Dendritic cell treated with granulocyte-macrophage colony-stimulating factor and Interleukin-4, amounts not matched to agents 40 ng/mL and 50 ng/mL, for 4 days (primary cell): ENCODE data around the gene PEX10.

Source experiments
- H3K27ac Mint-ChIP-seq: one replicate; pipeline ENCODE4 v1.8.0; 2022; ENCODE audit warnings: mild to moderate bottlenecking, mixed read lengths
- H3K27me3 Mint-ChIP-seq: one replicate; pipeline ENCODE4 v1.8.0; 2022; ENCODE audit warnings: mild to moderate bottlenecking, mixed read lengths
- H3K36me3 Mint-ChIP-seq: one replicate; pipeline ENCODE4 v1.8.0; 2022; ENCODE audit warnings: low read depth, mixed read lengths
- H3K4me1 Mint-ChIP-seq: one replicate; pipeline ENCODE4 v1.8.0; 2022; ENCODE audit warnings: low read depth, mixed read lengths
- H3K4me3 Mint-ChIP-seq: one replicate; pipeline ENCODE4 v1.8.0; 2022; ENCODE audit warnings: mild to moderate bottlenecking, moderate library complexity, mixed read lengths
- H3K9me3 Mint-ChIP-seq: one replicate; pipeline ENCODE4 v1.8.0; 2022; ENCODE audit warnings: mixed read lengths
- intact Hi-C: fragments of 100-400 bp; cut with micrococcal nuclease; formaldehyde crosslinking; loops from one replicate; pipeline ENCODE4 v1.15.0; 2022

Gene PEX10

DNA sequence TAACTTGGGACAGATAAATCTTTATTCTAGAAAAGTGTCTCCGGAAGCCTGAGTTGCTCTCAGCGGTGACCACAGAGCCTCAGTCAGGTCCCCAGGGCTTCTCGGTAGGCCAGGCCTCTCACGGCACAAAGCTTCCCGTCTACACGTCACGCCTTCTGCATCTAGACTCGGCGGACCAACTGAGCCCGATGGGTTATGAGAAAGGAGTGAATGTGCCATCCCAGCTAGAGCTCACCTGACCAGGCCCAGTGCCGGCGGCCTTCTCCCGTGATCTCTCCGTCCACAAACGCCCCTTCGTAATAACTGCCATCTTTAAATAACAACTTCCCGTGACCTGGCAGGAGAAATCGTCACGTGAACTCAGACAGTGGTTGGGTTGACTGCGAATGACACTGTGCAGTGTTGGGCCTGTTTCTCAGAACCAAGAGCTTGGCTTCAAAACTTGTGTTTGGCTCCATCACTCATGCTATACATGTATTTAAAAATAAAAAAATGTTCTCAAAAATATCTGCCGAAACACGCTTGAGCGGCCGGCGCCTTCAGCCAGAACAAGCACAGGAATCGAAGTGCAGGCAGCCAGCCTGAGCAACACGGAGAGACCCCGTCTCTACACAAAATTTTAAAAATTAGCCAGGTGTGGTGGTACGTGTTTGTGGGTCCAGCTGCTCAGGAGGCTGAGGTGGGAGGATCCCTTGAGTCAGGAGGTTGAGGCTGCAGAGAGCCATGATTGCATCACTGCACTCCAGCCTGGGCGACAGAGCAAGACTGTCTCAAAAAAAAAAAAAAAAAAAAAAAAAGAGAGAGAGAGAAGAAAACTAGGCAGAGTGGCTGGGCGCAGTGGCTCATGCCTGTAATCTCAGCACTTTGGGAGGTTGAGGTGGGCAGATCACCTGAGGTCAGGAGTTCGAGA is 24.1 kb downstream of the PEX10 start:
- Mint-ChIP-seq H3K4me1 (peaks cover 23% of the 10 kb centered on the region), H3K27ac (peak overlapping the region; percentile 23), H3K36me3 (peaks cover 30% of the 10 kb centered on the region), H3K27me3 (no peaks in the 10 kb centered on the region), H3K4me3 (no peak overlapping the region), H3K9me3 (no peaks in the 10 kb centered on the region)
- intact Hi-C loops: no loop called here

- H3K36me3 Mint-ChIP-seq: peaks cover 20% of the 10 kb centered on the region
- H3K27ac Mint-ChIP-seq: no peak overlapping the region
- no peaks in the 10 kb centered on the region for H3K9me3 Mint-ChIP-seq
- no peaks in the 10 kb centered on the region for H3K27me3 Mint-ChIP-seq
- intact Hi-C loops: no loop called here
- no peak overlapping the region for H3K4me3 Mint-ChIP-seq
- H3K4me1 Mint-ChIP-seq: peaks cover 20% of the 10 kb centered on the region
Observed at GRCh38 chr1:2386636-2387611, 25.4 kb downstream of the PEX10 start.

- Mint-ChIP-seq H3K27ac (no peak overlapping the region), H3K9me3 (no peaks in the 10 kb centered on the region), H3K36me3 (peaks cover 20% of the 10 kb centered on the region), H3K27me3 (no peaks in the 10 kb centered on the region), H3K4me1 (peaks cover 22% of the 10 kb centered on the region), H3K4me3 (no peak overlapping the region)
- intact Hi-C loops: no loop called here
Observed at GRCh38 chr1:2385606-2386280, 26.6 kb downstream of the PEX10 start.

DNA sequence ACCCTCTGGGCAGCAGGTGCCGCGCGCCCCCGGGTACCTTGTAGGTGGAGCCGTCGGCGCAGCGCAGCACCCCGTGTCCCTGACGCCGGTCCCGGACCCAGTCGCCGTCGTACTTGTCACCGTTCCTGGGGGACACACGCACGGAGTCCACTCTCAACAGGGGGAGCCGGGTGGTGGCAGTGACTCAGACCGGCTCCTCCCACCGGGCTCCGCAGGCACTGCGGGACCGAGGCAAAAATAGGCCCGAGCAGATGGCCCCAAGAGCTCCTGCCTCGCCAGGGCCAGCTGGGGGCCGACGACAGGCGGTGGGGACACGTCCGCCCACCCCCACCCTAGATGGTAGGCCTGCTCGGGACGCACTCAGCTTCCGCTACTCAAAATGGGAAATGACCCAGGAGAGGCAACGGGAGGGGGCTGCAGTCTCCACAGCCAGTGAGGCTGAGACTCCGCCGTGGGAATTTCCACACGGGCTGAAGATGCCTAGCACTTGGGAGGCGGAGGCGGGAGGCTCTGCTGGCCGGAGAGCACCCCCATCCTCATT is 27.4 kb downstream of the PEX10 start:
- intact Hi-C loops: no loop called here
- no peaks in the 10 kb centered on the region for H3K27me3 Mint-ChIP-seq
- peaks cover 16% of the 10 kb centered on the region for H3K4me1 Mint-ChIP-seq
- peaks cover 20% of the 10 kb centered on the region for H3K36me3 Mint-ChIP-seq
- no peak overlapping the region for H3K27ac Mint-ChIP-seq
- no peaks in the 10 kb centered on the region for H3K9me3 Mint-ChIP-seq
- no peak overlapping the region for H3K4me3 Mint-ChIP-seq

GRCh38 chr1:2384130-2384860 is 28.1 kb downstream of the PEX10 start:
- Mint-ChIP-seq H3K4me1 (peaks cover 19% of the 10 kb centered on the region), H3K9me3 (no peaks in the 10 kb centered on the region), H3K27ac (peak overlapping the region; percentile 2), H3K27me3 (no peaks in the 10 kb centered on the region), H3K36me3 (peaks cover 20% of the 10 kb centered on the region), H3K4me3 (no peak overlapping the region)
- intact Hi-C loops: no loop called here

DNA sequence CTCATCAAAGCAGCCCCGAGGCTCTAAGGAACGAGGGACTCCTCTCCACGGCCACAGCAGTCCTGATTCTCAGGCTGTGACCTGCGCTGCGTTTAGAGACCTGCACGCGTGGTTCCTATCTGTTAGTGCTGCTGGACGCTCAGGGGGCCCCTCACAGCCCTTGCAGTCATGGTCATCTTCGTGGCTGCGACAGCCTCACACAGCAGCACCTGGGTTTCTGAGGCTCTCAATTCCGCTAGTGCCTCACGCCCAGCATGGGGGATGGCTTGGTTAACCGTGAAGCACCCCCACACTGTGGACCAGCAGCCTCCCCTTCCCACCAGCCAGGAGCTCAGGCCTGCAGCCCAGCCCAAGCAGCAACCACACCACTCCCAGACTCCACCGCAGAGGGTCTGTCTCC is 28.8 kb downstream of the PEX10 start:
- intact Hi-C loops: no loop called here
- H3K27me3 Mint-ChIP-seq: no peaks in the 10 kb centered on the region
- peak overlapping the region; percentile 2 for H3K27ac Mint-ChIP-seq
- no peaks in the 10 kb centered on the region for H3K9me3 Mint-ChIP-seq
- H3K36me3 Mint-ChIP-seq: peaks cover 19% of the 10 kb centered on the region
- peaks cover 25% of the 10 kb centered on the region for H3K4me1 Mint-ChIP-seq
- no peak overlapping the region for H3K4me3 Mint-ChIP-seq

GRCh38 chr1:2382621-2383361 is 29.6 kb downstream of the PEX10 start:
- peaks cover 25% of the 10 kb centered on the region for H3K4me1 Mint-ChIP-seq
- peaks cover 11% of the 10 kb centered on the region for H3K36me3 Mint-ChIP-seq
- H3K4me3 Mint-ChIP-seq: no peak overlapping the region
- no peaks in the 10 kb centered on the region for H3K9me3 Mint-ChIP-seq
- H3K27me3 Mint-ChIP-seq: no peaks in the 10 kb centered on the region
- intact Hi-C loops: no loop called here
- H3K27ac Mint-ChIP-seq: peak overlapping the region; percentile 9

- H3K27ac Mint-ChIP-seq: peak overlapping the region; percentile 54
- H3K27me3 Mint-ChIP-seq: no peaks in the 10 kb centered on the region
- H3K36me3 Mint-ChIP-seq: peaks cover 5% of the 10 kb centered on the region
- H3K9me3 Mint-ChIP-seq: no peaks in the 10 kb centered on the region
- no peak overlapping the region for H3K4me3 Mint-ChIP-seq
- intact Hi-C loops: loop anchor here (1.0 kb wide), 1 partner anchor 187 kb away; no protein-coding TSS in a partner anchor
- peaks cover 25% of the 10 kb centered on the region for H3K4me1 Mint-ChIP-seq
Observed at GRCh38 chr1:2381741-2382620, 30.4 kb downstream of the PEX10 start.

DNA sequence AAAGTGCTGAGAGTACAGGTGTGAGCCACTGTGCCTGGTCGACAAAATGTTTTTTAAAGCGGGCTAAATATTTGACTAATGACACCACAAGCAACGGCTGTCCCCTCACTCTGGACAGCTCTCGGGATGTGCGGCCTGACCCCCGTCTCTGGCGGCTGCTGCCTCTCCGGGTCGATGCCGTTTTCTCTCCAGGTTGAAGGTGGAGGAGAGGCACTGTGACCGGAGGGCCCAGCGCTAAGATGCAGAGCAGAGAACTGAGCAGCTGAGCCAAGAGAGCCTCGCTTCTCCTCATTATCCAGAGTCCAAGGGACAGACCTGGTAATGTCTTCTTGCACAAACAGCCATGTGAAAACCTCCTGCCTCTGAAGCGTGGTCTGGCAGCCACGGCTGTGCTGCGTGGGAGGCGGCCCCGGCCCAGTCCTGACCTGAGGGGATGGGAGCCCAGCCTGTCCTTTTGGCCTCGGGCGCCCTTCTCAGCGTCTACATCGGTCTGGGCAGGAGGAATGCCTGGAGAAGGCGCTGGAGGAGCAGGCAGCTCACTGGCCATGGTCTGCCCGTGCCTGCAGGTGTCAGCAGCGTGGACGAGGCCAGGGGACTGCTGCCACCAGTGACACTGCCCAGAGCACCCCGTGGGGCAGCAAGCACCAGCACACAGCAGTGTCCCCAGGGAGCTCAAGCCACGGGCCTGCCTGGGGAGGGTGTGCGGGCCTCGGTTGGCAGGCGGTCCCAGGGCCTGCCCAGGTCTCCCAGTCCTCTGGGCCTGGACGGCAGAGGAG is 31.4 kb downstream of the PEX10 start:
- Mint-ChIP-seq H3K27me3 (no peaks in the 10 kb centered on the region), H3K4me3 (no peak overlapping the region), H3K27ac (no peak overlapping the region), H3K36me3 (peaks cover 4% of the 10 kb centered on the region), H3K9me3 (no peaks in the 10 kb centered on the region), H3K4me1 (peaks cover 25% of the 10 kb centered on the region)
- intact Hi-C loops: loop anchor here (1.0 kb wide), 1 partner anchor 186 kb away; no protein-coding TSS in a partner anchor

DNA sequence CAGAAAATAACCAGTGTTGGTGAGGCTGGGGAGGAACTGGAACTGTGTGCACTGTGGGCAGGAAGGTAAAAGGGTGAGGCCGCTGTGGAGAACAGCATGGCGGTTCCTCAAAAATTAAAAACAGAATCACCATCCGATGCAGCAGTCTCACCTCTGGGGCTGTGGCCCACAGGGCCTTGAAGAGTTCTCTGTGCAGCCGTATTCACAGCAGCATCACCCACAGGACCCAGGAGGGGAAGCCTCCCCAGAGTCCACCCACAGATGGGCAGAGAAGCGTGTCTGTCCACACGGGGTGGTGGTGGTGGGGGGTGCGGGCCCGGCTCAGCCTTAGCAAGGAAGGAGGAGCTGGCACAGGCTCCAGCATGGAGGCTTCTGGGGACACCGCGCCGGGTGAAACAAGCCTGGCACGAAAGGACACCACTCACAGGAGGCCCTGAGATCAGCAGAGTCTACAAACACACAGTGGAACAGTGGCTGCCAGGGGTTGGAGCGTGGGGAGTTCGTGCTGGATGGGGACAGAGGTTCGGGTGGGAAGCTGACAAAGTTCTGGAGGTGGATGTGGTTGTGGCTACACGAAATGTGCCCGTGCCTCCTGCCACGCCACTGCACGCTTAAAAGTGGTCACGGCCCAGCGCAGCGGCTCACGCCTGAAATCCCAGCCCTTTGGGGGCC is 32.5 kb downstream of the PEX10 start:
- H3K4me3 Mint-ChIP-seq: no peak overlapping the region
- no peaks in the 10 kb centered on the region for H3K36me3 Mint-ChIP-seq
- H3K27me3 Mint-ChIP-seq: no peaks in the 10 kb centered on the region
- H3K9me3 Mint-ChIP-seq: no peaks in the 10 kb centered on the region
- intact Hi-C loops: no loop called here
- peak overlapping the region; percentile 23 for H3K27ac Mint-ChIP-seq
- H3K4me1 Mint-ChIP-seq: peaks cover 25% of the 10 kb centered on the region
